K562 (cell line): ENCODE results near the gene SNX15. TPM values are rescaled to one million over a fixed set of nuclear protein-coding genes. Genes with fewer than 3 reads are reported as not detected.

ENCODE experiments used
- ARNT ChIP-seq, 2 experiments: fragments of 450-650 bp; IDR thresholded peaks; 2 replicates each; pipeline ENCODE4 v1.6.1; 2016; ENCODE audit warnings: mild to moderate bottlenecking in 1 of 2
- ETV5 ChIP-seq: sonication (generic); formaldehyde crosslinking; IDR thresholded peaks from 2 replicates; pipeline ENCODE4 v1.4.0; 2020; ENCODE audit warnings: low read depth, mild to moderate bottlenecking, missing genetic modification reagents
- EZH2 ChIP-seq: IDR thresholded peaks from 2 replicates; pipeline ENCODE4 v1.6.1; 2012; ENCODE audit warnings: low read depth, mild to moderate bottlenecking, inconsistent platforms, low read length, borderline replicate concordance
- HCFC1 ChIP-seq: IDR thresholded peaks from 2 replicates; pipeline ENCODE4 v1.6.1; 2012; ENCODE audit warnings: low read depth, low read length, improper control_type of control experiment
- KDM2B ChIP-seq: fragments of 250-450 bp; sonication (Bioruptor Pico); IDR thresholded peaks from 2 replicates; pipeline ENCODE4 v1.8.0; 2021; ENCODE audit warnings: mild to moderate bottlenecking, moderate library complexity
- KLF16 ChIP-seq: IDR thresholded peaks from 2 replicates; pipeline ENCODE4 v1.6.1; 2016; ENCODE audit warnings: antibody characterized with exemption
- MAFF ChIP-seq: IDR thresholded peaks from 2 replicates; pipeline ENCODE4 v1.6.1; 2012; ENCODE audit warnings: low read length, improper control_type of control experiment
- MXI1 ChIP-seq: IDR thresholded peaks from 2 replicates; pipeline ENCODE4 v1.6.1; 2011; ENCODE audit warnings: low read depth, mild to moderate bottlenecking, improper control_type of control experiment, low read length
- RBM34 ChIP-seq: fragments of 200-400 bp; formaldehyde crosslinking; IDR thresholded peaks from 2 replicates; pipeline ENCODE4 v1.6.1; 2018; ENCODE audit warnings: low read length, borderline replicate concordance; ENCODE audit not compliant: insufficient read depth
- SMARCE1 ChIP-seq: fragments of 450-650 bp; IDR thresholded peaks from 2 replicates; pipeline ENCODE4 v1.7.1; 2016; ENCODE audit warnings: mild to moderate bottlenecking
- SRSF7 ChIP-seq: fragments of 200-400 bp; formaldehyde crosslinking; optimal IDR thresholded peaks from 2 replicates; pipeline ENCODE3; 2017; ENCODE audit warnings: mild to moderate bottlenecking, low read depth, low read length
- TBL1XR1 ChIP-seq, 2 experiments: IDR thresholded peaks; 2 replicates each; pipeline ENCODE4 v1.6.1; 2012; ENCODE audit warnings: improper control_type of control experiment in 2 of 2, low read length in 2 of 2, mild to moderate bottlenecking in 1 of 2
- TOE1 ChIP-seq, 2 experiments: fragments of 450-650 bp in 1 of 2; sonication (generic) in 1 of 2; formaldehyde crosslinking in 1 of 2; IDR thresholded peaks; 2 replicates each; pipeline versions ENCODE4 v1.7.1 to v1.8.0; 2016 to 2022; ENCODE audit warnings: borderline replicate concordance in 2 of 2, mild to moderate bottlenecking in 2 of 2, antibody characterized with exemption in 1 of 2, inconsistent platforms in 1 of 2, low read depth in 1 of 2, missing genetic modification reagents in 1 of 2, moderate library complexity in 1 of 2
- ZBTB8A ChIP-seq: fragments of 450-650 bp; IDR thresholded peaks from 2 replicates; pipeline ENCODE4 v1.6.1; 2018; ENCODE audit warnings: mild to moderate bottlenecking, moderate library complexity; ENCODE audit not compliant: partially characterized antibody
- ZFP30 ChIP-seq: fragments of 250-450 bp; sonication (Bioruptor Pico); IDR thresholded peaks from 2 replicates; pipeline ENCODE4 v1.8.0; 2022; ENCODE audit warnings: moderate library complexity, mild to moderate bottlenecking, inconsistent platforms, borderline replicate concordance
- ZNF232 ChIP-seq: sonication (generic); formaldehyde crosslinking; IDR thresholded peaks from 2 replicates; pipeline ENCODE4 v1.8.0; 2022; ENCODE audit warnings: mild to moderate bottlenecking, missing genetic modification reagents
- ZNF444 ChIP-seq: fragments of 250-450 bp; sonication (Bioruptor Pico); IDR thresholded peaks from 2 replicates; pipeline ENCODE4 v1.4.0; 2020; ENCODE audit warnings: mild to moderate bottlenecking, moderate library complexity
- ZNF609 ChIP-seq: sonication (generic); formaldehyde crosslinking; IDR thresholded peaks from 2 replicates; pipeline ENCODE4 v1.8.1; 2023; ENCODE audit warnings: missing genetic modification reagents, mild to moderate bottlenecking, borderline replicate concordance
- ZNF717 ChIP-seq: fragments of 250-450 bp; sonication (Bioruptor Pico); IDR thresholded peaks from 2 replicates; pipeline ENCODE4 v1.5.0; 2021
- polyA plus RNA-seq, 8 experiments: library from polyadenylated mRNA; depleted of rRNA in 4 of 8; stranded (reverse) in 5 of 8; unstranded in 3 of 8; fragments of >200 nt; fragmentation: Nextera tagmentation in 2 of 8; fragmentation: Illumina TruSeq in 1 of 8; extraction: Ambion mirVana in 2 of 8; extraction: Trizol in 1 of 8; gene quantifications; 2 replicates each; pipeline versions ENCODE4 v1.2.1 to v1.2.3, GENCODE V29; 2011 to 2014; ENCODE audit warnings: inconsistent platforms in 1 of 8, missing spikeins in 1 of 8
- total RNA-seq, 7 experiments: library from RNA; depleted of rRNA in 6 of 7; stranded (reverse); fragments of >200 nt in 6 of 7; fragmentation: Illumina TruSeq in 2 of 7; extraction: Trizol in 2 of 7; gene quantifications; 2 replicates each; pipeline versions ENCODE4 v1.2.1 to v1.2.3, GENCODE V29; 2011 to 2021; ENCODE audit warnings: low replicate concordance in 1 of 7
- TF ChIP-seq, protein P1 (sequence below): fragments of 450-650 bp; conservative IDR thresholded peaks from 2 replicates; pipeline ENCODE4 v1.6.1; 2016; ENCODE audit warnings: missing genetic modification characterization, low read depth, mild to moderate bottlenecking, missing compliant biosample characterization, moderate library complexity
- TF ChIP-seq, protein P2 (sequence below): sonication (generic); formaldehyde crosslinking; IDR thresholded peaks from 2 replicates; pipeline ENCODE4 v1.8.1; 2023; ENCODE audit warnings: mild to moderate bottlenecking, missing genetic modification reagents, moderate library complexity

SNX15 gene
- total and polyA plus RNA-seq, 9 of the 15 experiments (the other 6 are each of a cell fraction or from before 2014, with no cell fraction given), result 1.8 to 27.8 (median 15.2) TPM

- TF ChIP-seq KLF16, result 0 out of 2 replicates have a peak, but pooled peaks have one; percentile 33
- no peak for TF ChIP-seq ZBTB8A
- peak; percentile 99 for TF ChIP-seq TOE1 (IDR thresholded peaks at IDR 0.05; ENCODE audit: borderline replicate concordance)
- TF ChIP-seq TOE1 (CRISPR knock-in tag; IDR thresholded peaks at IDR 0.05; ENCODE audit: borderline replicate concordance, low read depth), result no peak
- TF ChIP-seq SMARCE1, result 0 out of 2 replicates have a peak, but pooled peaks have one; percentile 42
- no peak for TF ChIP-seq RBM34
- TF ChIP-seq ZFP30, result no peak
- TF ChIP-seq HCFC1, result peak; percentile 50; the same call in 1 of the 2 replicates
- TF ChIP-seq, protein P1, sequence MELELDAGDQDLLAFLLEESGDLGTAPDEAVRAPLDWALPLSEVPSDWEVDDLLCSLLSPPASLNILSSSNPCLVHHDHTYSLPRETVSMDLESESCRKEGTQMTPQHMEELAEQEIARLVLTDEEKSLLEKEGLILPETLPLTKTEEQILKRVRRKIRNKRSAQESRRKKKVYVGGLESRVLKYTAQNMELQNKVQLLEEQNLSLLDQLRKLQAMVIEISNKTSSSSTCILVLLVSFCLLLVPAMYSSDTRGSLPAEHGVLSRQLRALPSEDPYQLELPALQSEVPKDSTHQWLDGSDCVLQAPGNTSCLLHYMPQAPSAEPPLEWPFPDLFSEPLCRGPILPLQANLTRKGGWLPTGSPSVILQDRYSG (tag), result no peak
- TF ChIP-seq ZNF717 (CRISPR knock-in tag), result no peak
- peak; percentile 43; the same call in 1 of the 2 replicates for TF ChIP-seq ETV5 (CRISPR knock-in tag)
- no peak; a peak in 1 of 4 replicates for TF ChIP-seq TBL1XR1 (IDR thresholded peaks at IDR 0.05; ENCODE audit: low read length in 2 of 2)
- TF ChIP-seq ARNT (IDR thresholded peaks at IDR 0.05), result no peak
- TF ChIP-seq, protein P2, sequence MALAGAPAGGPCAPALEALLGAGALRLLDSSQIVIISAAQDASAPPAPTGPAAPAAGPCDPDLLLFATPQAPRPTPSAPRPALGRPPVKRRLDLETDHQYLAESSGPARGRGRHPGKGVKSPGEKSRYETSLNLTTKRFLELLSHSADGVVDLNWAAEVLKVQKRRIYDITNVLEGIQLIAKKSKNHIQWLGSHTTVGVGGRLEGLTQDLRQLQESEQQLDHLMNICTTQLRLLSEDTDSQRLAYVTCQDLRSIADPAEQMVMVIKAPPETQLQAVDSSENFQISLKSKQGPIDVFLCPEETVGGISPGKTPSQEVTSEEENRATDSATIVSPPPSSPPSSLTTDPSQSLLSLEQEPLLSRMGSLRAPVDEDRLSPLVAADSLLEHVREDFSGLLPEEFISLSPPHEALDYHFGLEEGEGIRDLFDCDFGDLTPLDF, result peak; percentile 38
- no peak for TF ChIP-seq EZH2
- no peak; the same call in 1 of the 2 replicates for TF ChIP-seq ZNF609 (CRISPR knock-in tag)
- TF ChIP-seq MXI1, result peak; percentile 90
- no peak for TF ChIP-seq ZNF444 (CRISPR knock-in tag)
- TF ChIP-seq ZNF232 (CRISPR knock-in tag), result 0 out of 2 replicates have a peak, but pooled peaks have one; percentile 58
- no peak for TF ChIP-seq KDM2B (CRISPR knock-in tag)
- no peak for TF ChIP-seq SRSF7
- no peak for TF ChIP-seq MAFF
Measured at GRCh38 chr11:65027213-65028067, at the start of gene SNX15 (continued).
